ENCODE results near the gene ZP2.

ZP2 gene

GRCh38 chr16:21206550-21206949 lies 4.8 kb downstream of the ZP2 start:
- no peak overlapping the region for H3K9ac ChIP-seq (ENCODE audit: low read depth, low read length, poor library complexity)
- H2BK5ac ChIP-seq (ENCODE audit: low read length), result no peak overlapping the region
- no peak overlapping the region for H3K14ac ChIP-seq (ENCODE audit: low read length)
- no peak overlapping the region for H4K91ac ChIP-seq (ENCODE audit: low read depth, low read length, poor library complexity)
- no peak overlapping the region for H3K18ac ChIP-seq (ENCODE audit: low read length)
- H4K8ac ChIP-seq (ENCODE audit: low read depth, low read length), result no peak overlapping the region
- no peak overlapping the region for H3K27ac ChIP-seq (replicated peaks; ENCODE audit: low read length)
- no peaks in the 10 kb centered on the region for H3K79me1 ChIP-seq (ENCODE audit: low read depth, low read length)
- no peak for DNase-seq (ENCODE audit: low spot score)
- no peak overlapping the region for H2AK5ac ChIP-seq (ENCODE audit: low read depth, low read length)
- H2BK120ac ChIP-seq (ENCODE audit: low read depth, low read length), result no peak overlapping the region
- H3K9me3 ChIP-seq (replicated peaks in 1 of 2; ENCODE audit: control insufficient read depth in 2 of 2, insufficient read depth in 1 of 2, low read depth in 1 of 2, low read length in 2 of 2), result peaks cover 0 to 1% of the 10 kb centered on the region in 2 donors
- H3K4me2 ChIP-seq (ENCODE audit: insufficient read depth, low read length, poor library complexity, severe bottlenecking), result no peak overlapping the region
- H3K27me3 ChIP-seq (ENCODE audit: control insufficient read depth in 3 of 3, insufficient read depth in 3 of 3, low read depth in 1 of 3, low read length in 3 of 3), result peaks cover 0 to 17% (median 0%) of the 10 kb centered on the region in 3 experiments
- no peaks in the 10 kb centered on the region for H3K36me3 ChIP-seq (replicated peaks in 1 of 2; ENCODE audit: control insufficient read depth in 2 of 2, insufficient read depth in 2 of 2, low read length in 2 of 2)
- no peak overlapping the region for H3K23ac ChIP-seq (ENCODE audit: low read depth, low read length, poor library complexity)
- no peak overlapping the region for H3K4ac ChIP-seq (ENCODE audit: low read length)
- H2BK15ac ChIP-seq (ENCODE audit: low read length), result no peak overlapping the region
- no CpG with 5 or more reads among the region's 4 CpGs for WGBS, 2 donors (ENCODE audit: extremely low coverage in 2 of 2, insufficient read length in 2 of 2, insufficient replicate concordance in 1 of 2)
- H3K4me3 ChIP-seq (ENCODE audit: low read length in 2 of 2), result no peak overlapping the region
- H2BK12ac ChIP-seq (ENCODE audit: low read length), result no peak overlapping the region
- no peak overlapping the region for H2AFZ ChIP-seq (ENCODE audit: low read length)
- no peaks in the 10 kb centered on the region for H3K4me1 ChIP-seq (ENCODE audit: control insufficient read depth in 2 of 2, insufficient read depth in 1 of 2, low read depth in 1 of 2, low read length in 2 of 2)

GRCh38 chr16:21205303-21205702 lies 6.1 kb downstream of the ZP2 start:
- no peak overlapping the region for H2AFZ ChIP-seq (ENCODE audit: low read length)
- no peak overlapping the region for H2BK12ac ChIP-seq (ENCODE audit: low read length)
- no peak overlapping the region for H3K23ac ChIP-seq (ENCODE audit: low read depth, low read length, poor library complexity)
- H2BK15ac ChIP-seq (ENCODE audit: low read length), result no peak overlapping the region
- no peaks in the 10 kb centered on the region for H3K4me1 ChIP-seq (ENCODE audit: control insufficient read depth in 2 of 2, insufficient read depth in 1 of 2, low read depth in 1 of 2, low read length in 2 of 2)
- no peak overlapping the region for H3K4ac ChIP-seq (ENCODE audit: low read length)
- no peak overlapping the region for H2BK5ac ChIP-seq (ENCODE audit: low read length)
- no peak overlapping the region for H3K9ac ChIP-seq (ENCODE audit: low read depth, low read length, poor library complexity)
- H3K79me1 ChIP-seq (ENCODE audit: low read depth, low read length), result no peaks in the 10 kb centered on the region
- no peak overlapping the region for H3K4me2 ChIP-seq (ENCODE audit: insufficient read depth, low read length, poor library complexity, severe bottlenecking)
- H2BK120ac ChIP-seq (ENCODE audit: low read depth, low read length), result no peak overlapping the region
- H3K9me3 ChIP-seq (replicated peaks in 1 of 2; ENCODE audit: control insufficient read depth in 2 of 2, insufficient read depth in 1 of 2, low read depth in 1 of 2, low read length in 2 of 2), result peaks cover 0 to 1% of the 10 kb centered on the region in 2 donors
- peaks cover 0 to 14% (median 0%) of the 10 kb centered on the region in 3 experiments for H3K27me3 ChIP-seq (ENCODE audit: control insufficient read depth in 3 of 3, insufficient read depth in 3 of 3, low read depth in 1 of 3, low read length in 3 of 3)
- no peak for DNase-seq (ENCODE audit: low spot score)
- H2AK5ac ChIP-seq (ENCODE audit: low read depth, low read length), result no peak overlapping the region
- no peak overlapping the region for H3K27ac ChIP-seq (replicated peaks; ENCODE audit: low read length)
- H3K4me3 ChIP-seq (ENCODE audit: low read length in 2 of 2), result no peak overlapping the region
- H4K8ac ChIP-seq (ENCODE audit: low read depth, low read length), result no peak overlapping the region
- H4K91ac ChIP-seq (ENCODE audit: low read depth, low read length, poor library complexity), result no peak overlapping the region
- H3K14ac ChIP-seq (ENCODE audit: low read length), result no peak overlapping the region
- H3K36me3 ChIP-seq (replicated peaks in 1 of 2; ENCODE audit: control insufficient read depth in 2 of 2, insufficient read depth in 2 of 2, low read length in 2 of 2), result no peaks in the 10 kb centered on the region
- no peak overlapping the region for H3K18ac ChIP-seq (ENCODE audit: low read length)

- H3K27me3 ChIP-seq (ENCODE audit: control insufficient read depth in 3 of 3, insufficient read depth in 3 of 3, low read depth in 1 of 3, low read length in 3 of 3), result peaks cover 0 to 14% (median 0%) of the 10 kb centered on the region in 3 experiments
- no peak overlapping the region for H4K8ac ChIP-seq (ENCODE audit: low read depth, low read length)
- H2BK15ac ChIP-seq (ENCODE audit: low read length), result no peak overlapping the region
- H3K4me2 ChIP-seq (ENCODE audit: insufficient read depth, low read length, poor library complexity, severe bottlenecking), result no peak overlapping the region
- H3K18ac ChIP-seq (ENCODE audit: low read length), result no peak overlapping the region
- peaks cover 0 to 1% of the 10 kb centered on the region in 2 donors for H3K9me3 ChIP-seq (replicated peaks in 1 of 2; ENCODE audit: control insufficient read depth in 2 of 2, insufficient read depth in 1 of 2, low read depth in 1 of 2, low read length in 2 of 2)
- no peak overlapping the region for H3K4me3 ChIP-seq (ENCODE audit: low read length in 2 of 2)
- DNase-seq (ENCODE audit: low spot score), result no peak
- H2BK120ac ChIP-seq (ENCODE audit: low read depth, low read length), result no peak overlapping the region
- no peaks in the 10 kb centered on the region for H3K4me1 ChIP-seq (ENCODE audit: control insufficient read depth in 2 of 2, insufficient read depth in 1 of 2, low read depth in 1 of 2, low read length in 2 of 2)
- no peak overlapping the region for H3K23ac ChIP-seq (ENCODE audit: low read depth, low read length, poor library complexity)
- WGBS, 2 donors (ENCODE audit: extremely low coverage in 2 of 2, insufficient read length in 2 of 2, insufficient replicate concordance in 1 of 2), result no CpG with 5 or more reads among the region's 7 CpGs
- H3K79me1 ChIP-seq (ENCODE audit: low read depth, low read length), result no peaks in the 10 kb centered on the region
- H2AK5ac ChIP-seq (ENCODE audit: low read depth, low read length), result no peak overlapping the region
- no peak overlapping the region for H3K27ac ChIP-seq (replicated peaks; ENCODE audit: low read length)
- no peaks in the 10 kb centered on the region for H3K36me3 ChIP-seq (replicated peaks in 1 of 2; ENCODE audit: control insufficient read depth in 2 of 2, insufficient read depth in 2 of 2, low read length in 2 of 2)
- H2BK12ac ChIP-seq (ENCODE audit: low read length), result no peak overlapping the region
- H3K4ac ChIP-seq (ENCODE audit: low read length), result no peak overlapping the region
- H4K91ac ChIP-seq (ENCODE audit: low read depth, low read length, poor library complexity), result no peak overlapping the region
- H2AFZ ChIP-seq (ENCODE audit: low read length), result no peak overlapping the region
- H2BK5ac ChIP-seq (ENCODE audit: low read length), result no peak overlapping the region
- H3K14ac ChIP-seq (ENCODE audit: low read length), result no peak overlapping the region
- no peak overlapping the region for H3K9ac ChIP-seq (ENCODE audit: low read depth, low read length, poor library complexity)
Observed at GRCh38 chr16:21203155-21203797, 8.1 kb downstream of the ZP2 start.

GRCh38 chr16:21199607-21200218 lies 11.7 kb downstream of the ZP2 start:
- no peak overlapping the region for H3K23ac ChIP-seq (ENCODE audit: low read depth, low read length, poor library complexity)
- no peak overlapping the region for H3K4me3 ChIP-seq (ENCODE audit: low read length in 2 of 2)
- no peak overlapping the region for H2BK15ac ChIP-seq (ENCODE audit: low read length)
- H2AK5ac ChIP-seq (ENCODE audit: low read depth, low read length), result no peak overlapping the region
- no peaks in the 10 kb centered on the region for H3K79me1 ChIP-seq (ENCODE audit: low read depth, low read length)
- no peak overlapping the region for H3K4me2 ChIP-seq (ENCODE audit: insufficient read depth, low read length, poor library complexity, severe bottlenecking)
- H3K9ac ChIP-seq (ENCODE audit: low read depth, low read length, poor library complexity), result no peak overlapping the region
- H3K18ac ChIP-seq (ENCODE audit: low read length), result no peak overlapping the region
- no peak overlapping the region for H3K4ac ChIP-seq (ENCODE audit: low read length)
- H3K4me1 ChIP-seq (ENCODE audit: control insufficient read depth in 2 of 2, insufficient read depth in 1 of 2, low read depth in 1 of 2, low read length in 2 of 2), result no peaks in the 10 kb centered on the region
- no peak overlapping the region for H2BK5ac ChIP-seq (ENCODE audit: low read length)
- no peak overlapping the region for H3K27ac ChIP-seq (replicated peaks; ENCODE audit: low read length)
- H4K8ac ChIP-seq (ENCODE audit: low read depth, low read length), result no peak overlapping the region
- H3K9me3 ChIP-seq (replicated peaks in 1 of 2; ENCODE audit: control insufficient read depth in 2 of 2, insufficient read depth in 1 of 2, low read depth in 1 of 2, low read length in 2 of 2), result no peaks in the 10 kb centered on the region
- H4K91ac ChIP-seq (ENCODE audit: low read depth, low read length, poor library complexity), result no peak overlapping the region
- no peak overlapping the region for H2AFZ ChIP-seq (ENCODE audit: low read length)
- DNase-seq (ENCODE audit: low spot score), result no peak
- H3K36me3 ChIP-seq (replicated peaks in 1 of 2; ENCODE audit: control insufficient read depth in 2 of 2, insufficient read depth in 2 of 2, low read length in 2 of 2), result no peaks in the 10 kb centered on the region
- no CpG with 5 or more reads among the region's 5 CpGs for WGBS, 2 donors (ENCODE audit: extremely low coverage in 2 of 2, insufficient read length in 2 of 2, insufficient replicate concordance in 1 of 2)
- H2BK120ac ChIP-seq (ENCODE audit: low read depth, low read length), result no peak overlapping the region
- no peak overlapping the region for H3K14ac ChIP-seq (ENCODE audit: low read length)
- peaks cover 0 to 11% (median 0%) of the 10 kb centered on the region in 3 experiments for H3K27me3 ChIP-seq (ENCODE audit: control insufficient read depth in 3 of 3, insufficient read depth in 3 of 3, low read depth in 1 of 3, low read length in 3 of 3)
- H2BK12ac ChIP-seq (ENCODE audit: low read length), result no peak overlapping the region

Data from neuronal stem cell (in vitro differentiated cells).